ENCODE results near the gene AP3M1.

The AP3M1 gene

GRCh38 chr10:74078037-74078436 lies 72.6 kb downstream of the AP3M1 start:
- TF ChIP-seq BACH2 (CRISPR knock-in tag; IDR thresholded peaks at IDR 0.05; ENCODE audit: borderline replicate concordance) (no peak), CSRNP3 (CRISPR knock-in tag; IDR thresholded peaks at IDR 0.05) (no peak), GLIS3 (CRISPR knock-in tag; IDR thresholded peaks at IDR 0.05) (no peak), ZFP30 (CRISPR knock-in tag; IDR thresholded peaks at IDR 0.05) (no peak), RARB (CRISPR knock-in tag; IDR thresholded peaks at IDR 0.05) (no peak), ARNTL (CRISPR knock-in tag; IDR thresholded peaks at IDR 0.05; ENCODE audit: borderline replicate concordance, low read depth) (no peak), POU6F1 (CRISPR knock-in tag; IDR thresholded peaks at IDR 0.05; ENCODE audit: borderline replicate concordance, low read depth) (no peak), ZNF8 (CRISPR knock-in tag; IDR thresholded peaks at IDR 0.05) (no peak), CSDC2 (CRISPR knock-in tag; IDR thresholded peaks at IDR 0.05) (no peak), ZFP3 (CRISPR knock-in tag; IDR thresholded peaks at IDR 0.05) (no peak), TCF4 (CRISPR knock-in tag; IDR thresholded peaks at IDR 0.05; ENCODE audit: borderline replicate concordance) (no peak), ESRRG (CRISPR knock-in tag; IDR thresholded peaks at IDR 0.05) (no peak), ZC3H10 (CRISPR knock-in tag; IDR thresholded peaks at IDR 0.05) (no peak), SNAI2 (CRISPR knock-in tag; IDR thresholded peaks at IDR 0.05) (no peak), ZNF70 (CRISPR knock-in tag; IDR thresholded peaks at IDR 0.05) (no peak), ZNF565 (CRISPR knock-in tag; conservative IDR thresholded peaks at IDR 0.05; ENCODE audit: low read depth) (no peak), OSR1 (CRISPR knock-in tag; IDR thresholded peaks at IDR 0.05) (no peak), CREB5 (CRISPR knock-in tag; IDR thresholded peaks at IDR 0.05; ENCODE audit: low read depth) (no peak), TOX (CRISPR knock-in tag; IDR thresholded peaks at IDR 0.05; ENCODE audit: borderline replicate concordance) (no peak), PATZ1 (CRISPR knock-in tag; IDR thresholded peaks at IDR 0.05; ENCODE audit: borderline replicate concordance) (no peak)
- ATAC-seq, result no peak; the same call in 1 of the 3 replicates

GRCh38 chr10:74077416-74077815 lies 73.2 kb downstream of the AP3M1 start:
- TF ChIP-seq CREB5 (CRISPR knock-in tag; IDR thresholded peaks at IDR 0.05; ENCODE audit: low read depth) (no peak), ESRRG (CRISPR knock-in tag; IDR thresholded peaks at IDR 0.05) (no peak)
- no peak for ATAC-seq

- no peak for ATAC-seq
Observed at GRCh38 chr10:74076961-74077360, 73.7 kb downstream of the AP3M1 start.

More at GRCh38 chr10:74076961-74077360, 73.7 kb downstream of the AP3M1 start:
- TF ChIP-seq ISL1 (CRISPR knock-in tag; IDR thresholded peaks at IDR 0.05), result no peak
- TF ChIP-seq GLIS3 (CRISPR knock-in tag; IDR thresholded peaks at IDR 0.05), result no peak
- no peak for TF ChIP-seq SNAI2 (CRISPR knock-in tag; IDR thresholded peaks at IDR 0.05)
- TF ChIP-seq ARNTL (CRISPR knock-in tag; IDR thresholded peaks at IDR 0.05; ENCODE audit: borderline replicate concordance, low read depth), result no peak
- TF ChIP-seq TOX (CRISPR knock-in tag; IDR thresholded peaks at IDR 0.05; ENCODE audit: borderline replicate concordance), result no peak
- TF ChIP-seq PATZ1 (CRISPR knock-in tag; IDR thresholded peaks at IDR 0.05; ENCODE audit: borderline replicate concordance), result no peak
- TF ChIP-seq ZFP3 (CRISPR knock-in tag; IDR thresholded peaks at IDR 0.05), result no peak
- TF ChIP-seq ESRRG (CRISPR knock-in tag; IDR thresholded peaks at IDR 0.05), result no peak
- TF ChIP-seq BACH2 (CRISPR knock-in tag; IDR thresholded peaks at IDR 0.05; ENCODE audit: borderline replicate concordance), result no peak
- TF ChIP-seq RARB (CRISPR knock-in tag; IDR thresholded peaks at IDR 0.05), result no peak
- TF ChIP-seq TCF4 (CRISPR knock-in tag; IDR thresholded peaks at IDR 0.05; ENCODE audit: borderline replicate concordance), result no peak
- TF ChIP-seq PPARA (CRISPR knock-in tag; IDR thresholded peaks at IDR 0.05; ENCODE audit: borderline replicate concordance), result no peak
- TF ChIP-seq CSDC2 (CRISPR knock-in tag; IDR thresholded peaks at IDR 0.05), result no peak
